Fibroblast of lung (primary cell): ENCODE measurements around the gene HES7. TPM values are rescaled to one million over a fixed set of nuclear protein-coding genes. Genes with fewer than 3 reads are reported as not detected.

Experiments used
- DNase-seq, 2 donors: peaks; one replicate each; pipeline versions ENCODE4 v3.0.0 to v3.0.0-alpha.2; 2010; ENCODE audit warnings: low read depth in 2 of 2
- H2AFZ ChIP-seq: 2 replicates; pipeline ENCODE4 v1.5.1; 2012; ENCODE audit warnings: low read length, control low read depth, inconsistent platforms
- H3K27ac ChIP-seq: 2 replicates; pipeline ENCODE4 v1.5.1; 2011; ENCODE audit warnings: low read length, control low read depth; ENCODE audit not compliant: insufficient read depth
- H3K27me3 ChIP-seq: 2 replicates; pipeline ENCODE4 v1.5.1; 2011; ENCODE audit warnings: mild to moderate bottlenecking, low read length; ENCODE audit not compliant: control insufficient read depth, insufficient read depth
- H3K36me3 ChIP-seq: 2 replicates; pipeline ENCODE4 v1.5.1; 2011; ENCODE audit warnings: low read length; ENCODE audit not compliant: control insufficient read depth, insufficient read depth
- H3K4me1 ChIP-seq: 2 replicates; pipeline ENCODE4 v1.5.1; 2011; ENCODE audit warnings: low read length; ENCODE audit not compliant: control insufficient read depth, insufficient read depth; ENCODE audit errors: extremely low read depth
- H3K4me2 ChIP-seq: 2 replicates; pipeline ENCODE4 v1.5.1; 2011; ENCODE audit warnings: low read length, control low read depth; ENCODE audit not compliant: insufficient read depth; ENCODE audit errors: extremely low read depth
- H3K4me3 ChIP-seq, 4 experiments: fragments of 200-600 bp in 1 of 4; sonication (generic) in 1 of 4; replicated peaks in 1 of 4; 2 replicates each; pipeline ENCODE4 v1.5.1; 2011 to 2016; ENCODE audit warnings: low read length in 4 of 4, low read depth in 3 of 4, mild to moderate bottlenecking in 3 of 4, control low read depth in 2 of 4, inconsistent platforms in 1 of 4, mixed read lengths in 1 of 4; ENCODE audit not compliant: insufficient read depth in 1 of 4; ENCODE audit errors: control extremely low read depth in 1 of 4
- H3K79me2 ChIP-seq: 2 replicates; pipeline ENCODE4 v1.5.1; 2012; ENCODE audit warnings: mild to moderate bottlenecking, low read length, inconsistent platforms; ENCODE audit not compliant: control insufficient read depth, insufficient read depth
- H3K9ac ChIP-seq: 2 replicates; pipeline ENCODE4 v1.5.1; 2011; ENCODE audit warnings: mild to moderate bottlenecking, low read length, control low read depth; ENCODE audit not compliant: insufficient read depth
- H3K9me3 ChIP-seq: 2 replicates; pipeline ENCODE4 v1.5.1; 2012; ENCODE audit warnings: low read depth, low read length; ENCODE audit not compliant: control insufficient read depth, insufficient read depth
- H4K20me1 ChIP-seq: 2 replicates; pipeline ENCODE4 v1.5.1; 2011; ENCODE audit warnings: low read length; ENCODE audit not compliant: control insufficient read depth, insufficient read depth; ENCODE audit errors: extremely low read depth
- EZH2 ChIP-seq: IDR thresholded peaks from 2 replicates; pipeline ENCODE4 v1.5.1; 2012; ENCODE audit warnings: low read length, control low read depth, mild to moderate bottlenecking; ENCODE audit errors: missing control alignments
- polyA plus RNA-seq, 2 donors: library from polyadenylated mRNA; depleted of rRNA in 1 of 2; stranded (reverse) in 1 of 2; unstranded in 1 of 2; fragments of >200 nt; gene quantifications; 2 replicates each; pipeline ENCODE4 v1.2.1, GENCODE V29; 2011 to 2012; ENCODE audit warnings: missing spikeins in 1 of 2
- total RNA-seq: library from RNA; depleted of rRNA; stranded (reverse); fragments of >200 nt; gene quantifications from 2 replicates; pipeline ENCODE4 v1.2.1, GENCODE V29; 2014
- TF ChIP-seq, protein P1 (sequence below), 2 donors: IDR thresholded peaks in 1 of 2; conservative IDR thresholded peaks in 1 of 2; 1 replicate in 1 of 2; 2 replicates in 1 of 2; pipeline ENCODE4 v1.5.1; 2011 to 2012; ENCODE audit warnings: low read length in 2 of 2, control low read depth in 1 of 2, inconsistent platforms in 1 of 2, low read depth in 1 of 2, mild to moderate bottlenecking in 1 of 2

Gene HES7
- total and polyA plus RNA-seq, 2 donors (not counting 1 experiment from before 2014, with no cell fraction given): under 0.01 TPM; not detected in 1

DNA sequence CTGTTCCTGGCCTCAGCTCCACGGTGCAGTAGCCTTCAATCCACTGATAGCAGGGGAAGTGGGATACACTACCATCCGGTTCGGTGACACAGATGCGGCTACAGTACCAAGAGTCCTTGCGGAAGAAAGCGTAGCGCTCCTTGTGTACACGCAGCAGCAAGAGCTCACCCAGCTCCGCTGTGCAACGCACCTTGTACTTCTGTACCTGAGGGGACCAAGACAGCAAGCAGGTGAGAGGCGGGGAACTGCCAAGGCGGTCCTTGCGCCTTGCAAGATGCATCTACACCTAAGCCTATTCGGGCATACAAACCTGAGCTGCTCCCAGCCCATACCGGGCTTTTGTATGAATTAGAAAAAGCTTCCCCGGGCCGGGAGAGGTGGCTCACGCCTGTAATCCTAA, 7.1 kb downstream of the HES7 start:
- no peaks in the 10 kb centered on the region for H4K20me1 ChIP-seq
- peaks cover 39% of the 10 kb centered on the region for H3K27me3 ChIP-seq
- no peak overlapping the region for H2AFZ ChIP-seq
- H3K36me3 ChIP-seq: no peaks in the 10 kb centered on the region
- no peak overlapping the region for H3K4me3 ChIP-seq
- no peak overlapping the region for H3K27ac ChIP-seq
- no peaks in the 10 kb centered on the region for H3K79me2 ChIP-seq
- H3K9ac ChIP-seq: no peak overlapping the region
- no peaks in the 10 kb centered on the region for H3K9me3 ChIP-seq
- H3K4me1 ChIP-seq: peaks cover 5% of the 10 kb centered on the region
- DNase-seq: no peak
- H3K4me2 ChIP-seq: no peak overlapping the region
- TF ChIP-seq, protein P1, sequence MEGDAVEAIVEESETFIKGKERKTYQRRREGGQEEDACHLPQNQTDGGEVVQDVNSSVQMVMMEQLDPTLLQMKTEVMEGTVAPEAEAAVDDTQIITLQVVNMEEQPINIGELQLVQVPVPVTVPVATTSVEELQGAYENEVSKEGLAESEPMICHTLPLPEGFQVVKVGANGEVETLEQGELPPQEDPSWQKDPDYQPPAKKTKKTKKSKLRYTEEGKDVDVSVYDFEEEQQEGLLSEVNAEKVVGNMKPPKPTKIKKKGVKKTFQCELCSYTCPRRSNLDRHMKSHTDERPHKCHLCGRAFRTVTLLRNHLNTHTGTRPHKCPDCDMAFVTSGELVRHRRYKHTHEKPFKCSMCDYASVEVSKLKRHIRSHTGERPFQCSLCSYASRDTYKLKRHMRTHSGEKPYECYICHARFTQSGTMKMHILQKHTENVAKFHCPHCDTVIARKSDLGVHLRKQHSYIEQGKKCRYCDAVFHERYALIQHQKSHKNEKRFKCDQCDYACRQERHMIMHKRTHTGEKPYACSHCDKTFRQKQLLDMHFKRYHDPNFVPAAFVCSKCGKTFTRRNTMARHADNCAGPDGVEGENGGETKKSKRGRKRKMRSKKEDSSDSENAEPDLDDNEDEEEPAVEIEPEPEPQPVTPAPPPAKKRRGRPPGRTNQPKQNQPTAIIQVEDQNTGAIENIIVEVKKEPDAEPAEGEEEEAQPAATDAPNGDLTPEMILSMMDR (conservative IDR thresholded peaks at IDR 0.05 in 1 of 2, IDR thresholded peaks at IDR 0.05 in 1 of 2; ENCODE audit: low read depth in 1 of 2, low read length in 2 of 2): no peak
- TF ChIP-seq EZH2: no peak

DNA sequence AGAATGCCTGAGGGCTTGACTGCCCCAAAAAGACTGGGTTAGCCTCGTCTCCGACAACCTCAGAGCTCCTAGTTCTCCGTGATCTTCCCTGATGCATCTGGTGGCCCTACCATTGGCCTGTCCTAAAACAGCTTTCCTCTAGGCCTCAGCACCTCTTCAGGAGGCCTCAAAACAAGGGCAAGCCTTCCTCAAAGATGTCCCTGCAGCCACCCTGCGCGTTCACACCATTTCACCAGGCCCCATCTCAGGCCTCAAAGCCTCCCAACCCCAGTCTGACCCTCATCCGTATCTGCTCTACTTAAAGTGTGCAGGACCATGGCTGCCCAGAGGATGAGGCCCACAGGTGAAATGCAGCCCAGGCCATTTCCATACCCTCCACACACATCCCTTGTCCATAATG, 13.0 kb downstream of the HES7 start:
- H3K27me3 ChIP-seq: peaks cover 50% of the 10 kb centered on the region
- H3K9me3 ChIP-seq: no peaks in the 10 kb centered on the region
- no peak overlapping the region for H3K9ac ChIP-seq
- no peak overlapping the region for H3K4me2 ChIP-seq
- H3K4me1 ChIP-seq: no peaks in the 10 kb centered on the region
- no peak overlapping the region for H3K4me3 ChIP-seq
- no peaks in the 10 kb centered on the region for H4K20me1 ChIP-seq
- H3K27ac ChIP-seq: no peak overlapping the region
- no peak for TF ChIP-seq EZH2
- TF ChIP-seq, protein P1 (conservative IDR thresholded peaks at IDR 0.05 in 1 of 2, IDR thresholded peaks at IDR 0.05 in 1 of 2; ENCODE audit: low read depth in 1 of 2, low read length in 2 of 2): no peak
- no peak overlapping the region for H2AFZ ChIP-seq
- no peaks in the 10 kb centered on the region for H3K79me2 ChIP-seq
- no peaks in the 10 kb centered on the region for H3K36me3 ChIP-seq
- no peak for DNase-seq

DNA sequence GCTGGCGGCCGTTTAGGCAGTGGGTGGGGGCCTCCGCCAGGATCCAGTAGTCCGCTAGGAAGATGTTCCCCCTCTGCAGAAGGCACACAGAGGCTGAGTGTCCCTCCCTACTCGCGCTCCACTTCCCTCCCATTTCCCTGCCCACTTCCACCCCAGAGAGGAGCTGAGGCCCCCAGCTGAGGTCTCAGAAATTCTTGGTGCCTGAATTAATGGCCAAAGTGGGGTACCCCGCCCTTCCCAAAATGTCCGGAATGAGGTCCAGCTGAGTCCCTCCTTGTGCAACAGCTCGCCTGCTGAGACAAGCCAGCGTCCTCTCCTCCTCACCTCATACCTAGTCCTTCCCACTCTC, 13.5 kb downstream of the HES7 start:
- Histone ChIP-seq H3K79me2 (no peaks in the 10 kb centered on the region), H3K27ac (no peak overlapping the region), H2AFZ (no peak overlapping the region), H3K27me3 (peaks cover 46% of the 10 kb centered on the region), H3K4me1 (no peaks in the 10 kb centered on the region), H3K9ac (no peak overlapping the region), H4K20me1 (no peaks in the 10 kb centered on the region), H3K4me3 (no peak overlapping the region), H3K4me2 (no peak overlapping the region), H3K9me3 (no peaks in the 10 kb centered on the region), H3K36me3 (no peaks in the 10 kb centered on the region)
- TF ChIP-seq EZH2: no peak
- TF ChIP-seq, protein P1 (conservative IDR thresholded peaks at IDR 0.05 in 1 of 2, IDR thresholded peaks at IDR 0.05 in 1 of 2; ENCODE audit: low read depth in 1 of 2, low read length in 2 of 2): no peak
- no peak for DNase-seq
